GM19395 (cell line): ENCODE data around the gene PLPP7.
"Not testable (repeated sequence)": the region's sequence is repeated elsewhere in the genome, so short reads cannot be mapped to it uniquely, and the experiment has no call there.

Source experiments
- ATAC-seq: cut with Tn5 transposase; IDR thresholded peaks from one replicate; pipeline ENCODE4 v1.9.1; 2021; ENCODE audit warnings: mild to moderate bottlenecking, moderate library complexity; ENCODE audit not compliant: unreplicated experiment

The PLPP7 gene

DNA sequence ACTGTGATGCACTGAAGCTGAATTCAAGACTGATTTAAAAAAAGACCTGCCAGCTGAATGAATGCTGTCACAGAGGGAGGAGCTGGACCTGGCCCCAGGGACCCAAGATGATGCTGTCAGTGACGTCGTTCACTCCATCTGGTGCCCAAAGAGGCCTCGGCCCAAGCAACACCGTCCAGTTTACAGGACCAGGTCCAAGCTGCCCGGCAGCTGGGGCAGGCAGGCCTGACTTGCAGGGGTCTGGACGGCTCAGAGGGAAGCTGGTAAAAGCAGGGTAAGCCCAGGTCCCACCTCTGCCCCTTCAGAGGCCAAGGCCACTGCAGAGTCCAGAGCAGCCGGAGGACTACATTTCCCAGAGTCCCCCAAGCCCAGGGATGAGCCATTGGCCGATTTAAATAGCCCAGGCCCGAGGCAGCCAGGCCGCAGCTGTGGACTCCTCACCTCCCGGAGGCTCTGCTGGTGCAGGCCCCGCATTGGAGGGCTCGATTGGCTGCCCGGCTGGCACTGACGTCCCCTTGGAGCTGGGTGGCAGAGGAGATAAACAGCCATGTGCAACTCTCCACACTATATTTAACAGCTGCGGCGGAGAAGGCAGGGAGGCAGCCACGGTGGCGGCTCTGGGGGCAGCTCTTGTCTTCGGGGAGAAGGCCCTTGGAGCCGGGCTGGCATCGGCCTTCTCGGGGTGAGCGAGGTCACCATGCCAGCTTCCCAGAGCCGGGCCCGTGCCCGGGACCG, at the start of gene PLPP7:
TSS of gene PLPP7 (plus strand) at position 423 of the 735 bp plus-strand sequence. CDS start at position 698, 275 bp downstream.
- no peak for ATAC-seq

DNA sequence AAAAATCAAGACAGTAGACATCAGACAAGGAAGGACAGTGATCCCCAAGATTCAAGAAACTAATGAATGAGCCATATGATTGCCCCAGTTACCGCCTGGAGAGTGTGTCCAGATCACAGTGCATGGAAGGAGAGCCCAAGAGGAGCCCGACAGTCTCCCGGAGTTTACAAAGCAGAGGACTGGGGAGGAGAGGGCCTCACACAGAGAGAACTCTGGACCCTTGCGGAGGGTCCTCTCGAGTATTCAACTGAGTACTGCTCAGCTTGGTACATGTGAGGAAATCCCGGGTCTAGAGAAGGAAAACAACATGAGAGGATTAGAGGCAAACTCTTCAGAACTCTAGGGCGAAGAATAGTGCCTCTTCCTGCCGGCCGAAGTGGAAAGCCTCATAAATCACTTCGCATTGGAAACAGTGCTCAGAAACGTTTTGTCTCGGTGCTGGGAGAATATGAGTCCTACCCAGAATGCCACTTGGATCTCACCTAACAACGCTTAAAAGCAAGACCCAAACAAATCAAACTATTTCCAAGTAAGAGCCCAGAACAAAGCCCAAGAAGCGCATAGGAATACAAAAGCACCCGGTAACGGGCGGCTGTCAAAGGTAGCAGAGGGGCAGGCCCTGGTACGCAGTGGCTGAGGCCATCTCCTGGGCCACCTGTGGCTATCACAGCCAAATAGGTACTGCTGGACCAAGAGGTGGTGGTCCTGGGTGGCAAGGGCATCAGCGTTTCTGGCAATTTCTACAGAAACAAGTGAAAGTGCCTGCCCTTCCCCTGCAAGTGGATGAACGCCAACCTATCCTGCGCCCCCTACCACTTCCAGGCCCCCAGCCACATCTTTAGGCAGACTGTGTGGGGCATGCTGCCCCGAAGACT, 49.2 kb upstream of the PLPP7 start:
- ATAC-seq: no peak

DNA sequence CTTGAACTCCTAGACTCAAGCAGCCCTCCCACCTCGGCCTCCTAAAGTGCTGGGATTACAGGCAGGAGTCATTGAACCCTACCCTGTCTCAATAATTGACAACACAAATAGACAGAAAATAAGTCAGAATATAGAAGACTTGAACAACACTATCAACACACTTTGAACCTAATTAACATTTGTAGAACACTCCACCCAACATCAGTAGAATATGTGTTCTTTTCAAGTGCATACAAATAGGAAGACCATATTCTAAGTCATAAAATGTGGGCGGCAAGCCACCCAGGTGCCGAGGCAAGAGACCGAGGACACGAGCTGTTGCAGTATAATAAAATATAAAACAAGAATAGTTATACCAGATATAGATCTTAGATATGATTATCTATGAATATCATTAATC, 45.2 kb upstream of the PLPP7 start:
- not testable (repeated sequence) for ATAC-seq

DNA sequence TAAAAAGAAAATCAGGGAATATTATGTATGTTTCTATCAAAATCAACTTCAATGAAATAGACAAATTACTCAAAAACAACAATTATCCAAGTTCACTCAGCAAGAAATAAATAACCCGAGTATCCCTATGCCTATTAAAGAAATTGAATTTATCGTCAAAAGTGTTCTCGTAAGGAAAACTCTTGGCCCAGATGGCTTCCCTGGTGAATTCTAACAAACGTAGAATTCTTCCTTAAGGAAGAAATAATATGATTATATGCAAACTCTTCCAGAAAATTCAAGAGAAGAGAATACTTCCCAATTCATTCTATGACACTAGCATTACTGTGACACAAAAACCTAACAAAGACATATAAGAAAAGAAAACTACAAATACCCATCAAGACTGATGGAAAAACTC, 42.9 kb upstream of the PLPP7 start:
- ATAC-seq: no peak

DNA sequence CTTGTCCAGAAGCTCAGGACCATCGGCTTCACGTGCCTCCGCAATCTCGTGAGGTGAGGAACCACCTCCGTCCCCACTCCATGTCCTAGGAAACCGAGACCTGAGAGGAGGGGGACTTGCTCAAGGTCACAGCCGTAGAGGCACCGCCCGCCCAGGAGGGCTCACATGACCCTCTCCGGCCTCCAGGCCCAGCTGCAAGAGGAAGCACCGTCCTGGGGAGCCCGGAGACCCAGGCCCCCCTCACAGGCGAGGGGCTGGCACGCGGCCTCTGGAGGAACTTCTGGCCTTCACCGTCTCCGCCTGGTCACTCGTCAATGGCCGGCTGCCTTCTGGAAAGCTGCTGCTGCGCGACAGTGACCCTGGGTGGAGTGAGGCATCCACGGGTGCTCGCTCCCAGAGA, 37.4 kb upstream of the PLPP7 start:
- ATAC-seq: no peak

DNA sequence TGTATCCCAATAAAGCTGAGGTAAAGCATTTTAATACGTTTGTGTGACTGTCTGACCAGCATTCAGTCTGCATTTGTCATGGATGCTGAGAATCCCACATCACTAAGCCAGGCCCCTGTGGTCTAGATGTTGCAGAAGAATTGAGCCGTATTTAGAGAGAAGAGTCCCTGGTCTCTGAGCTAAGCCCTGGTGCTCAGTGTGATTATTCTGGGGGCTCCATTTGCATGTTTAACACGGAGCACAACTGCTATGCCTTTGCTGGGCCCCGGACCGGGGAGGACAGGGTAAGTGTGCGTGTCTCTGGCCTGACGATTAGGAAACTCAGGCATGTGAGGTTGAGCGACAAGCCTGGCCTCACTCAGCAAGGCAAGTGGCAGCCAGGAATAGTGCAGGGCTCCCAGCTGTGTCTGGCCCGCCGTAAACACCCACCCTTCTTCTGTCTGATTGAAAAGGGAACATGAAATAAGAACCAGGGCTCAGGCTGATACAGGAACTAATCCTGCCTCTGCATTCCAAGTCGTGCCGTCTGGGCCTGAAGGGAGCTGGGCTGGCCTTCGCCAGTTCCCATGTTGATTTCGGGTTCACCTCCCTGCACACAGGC, 35.5 kb upstream of the PLPP7 start:
- no peak for ATAC-seq

DNA sequence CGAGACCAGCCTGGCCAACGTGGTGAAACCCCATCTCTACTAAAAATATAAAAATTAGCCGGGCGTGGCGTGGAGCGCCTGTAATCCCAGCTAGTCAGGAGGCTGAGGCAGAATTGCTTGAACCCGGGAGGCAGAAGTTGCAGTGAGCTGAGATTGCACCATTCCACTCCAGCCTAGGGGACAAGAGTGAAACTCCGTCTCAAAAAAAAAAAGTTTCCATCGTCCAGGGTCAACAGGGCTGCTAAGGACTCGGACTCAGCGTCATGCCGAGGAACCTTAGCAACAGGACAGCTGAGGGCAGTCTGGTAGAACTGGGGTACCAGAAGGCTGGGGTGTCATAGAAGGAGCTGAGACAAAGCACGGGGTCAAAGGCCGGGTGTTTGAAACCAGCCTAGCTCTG, 34.9 kb upstream of the PLPP7 start:
- no peak for ATAC-seq

DNA sequence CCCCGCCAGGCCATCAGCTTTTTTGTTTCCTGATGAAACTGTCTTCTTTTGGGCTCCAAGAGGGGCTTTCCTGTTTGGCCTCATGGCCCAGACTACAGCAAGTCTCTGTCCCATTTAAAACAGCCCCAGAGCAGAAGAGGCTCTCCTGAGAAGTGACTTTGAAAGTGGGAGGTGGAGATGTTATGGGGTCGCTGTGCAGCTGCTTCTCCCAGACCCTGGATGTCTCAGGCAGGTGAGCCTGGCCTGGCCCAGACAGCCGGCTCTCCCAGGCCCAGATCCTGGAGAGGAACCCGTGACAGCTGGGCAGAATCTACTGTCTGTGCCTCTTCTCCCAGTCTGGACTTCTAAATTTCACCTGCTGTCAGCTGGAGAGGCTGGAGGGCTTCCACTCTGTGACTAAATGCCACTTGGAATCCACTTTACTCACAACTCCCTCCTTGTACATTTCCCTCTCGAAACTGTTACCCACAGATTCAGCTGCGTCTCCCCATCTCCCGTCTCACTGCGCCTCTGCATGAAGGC, 33.8 kb upstream of the PLPP7 start:
- peak; percentile 7 for ATAC-seq

DNA sequence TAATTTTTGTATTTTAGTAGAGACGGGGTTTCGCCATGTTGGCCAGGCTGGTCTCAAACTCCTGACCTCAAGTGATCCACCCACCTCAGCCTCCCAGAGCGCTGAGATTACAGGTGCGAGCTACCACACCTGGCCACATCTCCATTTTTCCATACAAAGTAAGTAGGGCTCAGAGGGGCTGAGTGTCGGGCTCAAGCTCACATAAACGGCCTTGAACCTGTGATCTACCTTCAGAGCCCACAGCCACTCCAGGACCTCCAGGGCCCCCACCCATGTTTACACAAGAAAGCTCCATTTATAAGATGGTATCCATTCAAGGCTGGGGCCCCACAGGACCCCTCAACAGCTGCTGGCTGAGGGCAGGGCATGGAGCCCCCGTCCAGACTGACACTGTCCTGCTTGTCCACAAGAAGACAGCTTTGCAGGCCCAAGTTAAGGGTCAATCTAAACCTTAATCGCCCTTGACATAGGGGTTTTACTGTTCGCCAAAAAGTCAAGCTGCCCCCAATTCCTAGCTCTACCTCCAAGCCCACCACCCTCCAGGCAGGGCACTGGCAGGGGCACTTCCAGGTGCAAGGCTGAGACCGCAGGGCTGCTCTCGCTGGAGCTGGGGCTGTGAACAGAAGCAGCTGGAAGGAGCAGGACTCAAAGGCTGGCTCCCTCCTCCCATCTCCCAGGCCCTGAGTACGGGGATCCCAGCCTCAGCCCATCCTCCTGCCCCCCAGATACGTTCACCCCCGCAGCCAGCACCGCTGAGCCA, 32.1 kb upstream of the PLPP7 start:
- no peak for ATAC-seq

DNA sequence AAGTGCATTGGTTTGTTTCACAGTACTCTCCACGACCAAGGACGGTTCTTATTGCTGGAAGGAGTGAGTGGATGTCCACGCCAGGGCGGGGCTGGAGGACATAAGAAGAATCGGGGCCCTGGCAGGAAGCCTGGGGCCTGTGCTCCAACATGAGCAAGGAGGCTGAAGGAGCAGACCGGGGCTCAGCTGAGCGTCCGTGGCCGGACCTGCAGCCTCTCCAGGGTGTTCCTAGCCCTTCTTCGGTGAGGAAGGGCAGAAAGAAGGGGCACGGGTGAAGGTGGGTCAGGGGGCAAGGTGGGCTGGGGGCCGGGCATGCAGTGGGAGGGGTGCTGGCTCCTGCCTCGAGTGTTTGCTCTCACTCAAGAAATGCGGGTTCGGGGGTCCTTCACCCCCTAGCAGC, 31.3 kb upstream of the PLPP7 start:
- no peak for ATAC-seq

DNA sequence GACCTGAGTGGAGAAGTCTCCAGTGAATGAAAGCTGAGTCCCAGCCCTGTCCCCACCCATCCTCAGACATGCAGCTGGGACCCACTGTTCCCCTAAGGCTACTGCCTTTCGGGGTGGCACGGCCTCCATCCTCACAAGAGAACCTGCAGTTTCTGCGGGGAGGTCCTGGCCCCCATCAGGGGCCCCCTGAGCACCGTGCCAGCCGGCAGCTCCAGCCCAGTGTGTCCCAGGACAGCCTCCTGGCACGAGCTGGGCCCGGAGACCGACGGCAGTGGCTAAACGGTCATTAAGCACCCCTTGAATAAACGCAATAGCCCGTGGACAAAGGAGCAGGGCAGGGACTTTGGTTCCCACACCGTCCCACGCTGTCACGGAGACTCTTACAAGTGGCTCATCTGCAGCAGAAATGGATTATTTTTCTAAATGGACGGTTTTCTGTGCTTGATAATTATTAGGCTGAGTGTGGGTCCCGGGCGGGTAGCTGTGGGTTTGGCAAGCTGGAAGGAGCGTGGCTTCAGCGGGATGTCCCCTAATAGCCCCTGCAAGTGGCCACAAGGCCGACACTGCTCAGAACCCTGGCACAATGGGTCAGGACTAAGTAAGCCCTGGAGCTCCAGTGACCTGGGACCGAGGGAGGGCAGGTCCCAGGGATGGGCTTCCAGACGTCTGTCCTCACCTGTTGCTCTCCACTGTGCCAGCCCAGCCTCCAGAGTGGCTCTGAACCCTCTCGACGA, 30.7 kb upstream of the PLPP7 start:
- ATAC-seq: no peak

DNA sequence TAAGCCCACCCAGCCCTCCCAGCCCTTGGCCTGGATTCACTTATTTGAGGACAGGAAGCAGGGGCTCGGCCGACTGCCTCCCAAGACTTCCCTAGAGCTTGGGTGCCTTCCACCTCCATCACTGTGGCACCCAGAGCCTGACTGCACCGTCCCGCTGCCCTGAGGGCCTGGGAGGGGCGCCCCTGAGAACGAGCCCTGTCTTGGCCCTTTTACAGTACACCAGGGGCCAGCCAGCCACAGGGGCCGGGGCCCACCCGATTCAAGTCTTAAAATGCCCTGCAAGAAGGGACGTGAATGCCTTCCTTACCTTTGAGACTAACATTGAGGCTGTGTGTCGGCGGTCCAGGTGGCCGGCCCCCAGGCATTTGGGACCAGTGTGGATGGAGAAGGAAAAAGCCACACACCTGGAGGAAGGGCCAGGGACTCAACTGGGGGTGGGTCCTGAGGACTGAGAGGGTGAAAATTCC, 30.1 kb upstream of the PLPP7 start:
- no peak for ATAC-seq

DNA sequence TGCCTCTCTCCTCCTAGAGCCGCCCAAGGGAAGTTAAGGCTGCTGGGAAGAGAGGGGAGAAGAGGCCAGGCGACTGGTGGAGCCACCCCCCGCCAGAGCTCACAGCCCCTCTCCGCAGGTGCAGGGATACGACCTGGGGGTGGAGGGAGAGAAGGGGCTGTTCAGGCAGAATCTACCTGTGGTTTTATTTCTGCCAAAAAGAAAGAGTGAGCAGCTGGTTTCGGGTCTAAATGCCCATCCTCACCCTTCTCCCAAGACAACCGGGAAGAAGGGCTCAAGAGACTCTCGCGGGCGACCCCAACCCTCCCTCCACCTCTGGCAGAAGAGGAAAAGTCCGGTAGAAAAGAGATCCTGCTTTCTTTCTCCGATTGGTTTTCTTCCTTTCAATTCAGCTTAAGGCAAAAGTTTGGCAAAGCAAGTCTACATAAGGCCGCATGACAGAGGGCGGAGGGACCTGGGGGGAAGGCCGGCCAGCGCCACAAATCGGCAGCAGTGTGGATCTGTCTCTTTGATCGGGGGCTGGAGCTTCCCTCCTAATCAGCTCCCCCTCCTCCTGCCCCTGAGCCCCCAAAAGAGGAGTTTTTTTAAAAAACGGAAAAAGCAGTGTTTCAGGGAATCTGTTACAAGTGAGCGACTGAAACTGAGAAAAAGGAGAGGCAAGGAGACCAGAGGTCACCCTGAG, 29.5 kb upstream of the PLPP7 start:
- ATAC-seq: no peak

DNA sequence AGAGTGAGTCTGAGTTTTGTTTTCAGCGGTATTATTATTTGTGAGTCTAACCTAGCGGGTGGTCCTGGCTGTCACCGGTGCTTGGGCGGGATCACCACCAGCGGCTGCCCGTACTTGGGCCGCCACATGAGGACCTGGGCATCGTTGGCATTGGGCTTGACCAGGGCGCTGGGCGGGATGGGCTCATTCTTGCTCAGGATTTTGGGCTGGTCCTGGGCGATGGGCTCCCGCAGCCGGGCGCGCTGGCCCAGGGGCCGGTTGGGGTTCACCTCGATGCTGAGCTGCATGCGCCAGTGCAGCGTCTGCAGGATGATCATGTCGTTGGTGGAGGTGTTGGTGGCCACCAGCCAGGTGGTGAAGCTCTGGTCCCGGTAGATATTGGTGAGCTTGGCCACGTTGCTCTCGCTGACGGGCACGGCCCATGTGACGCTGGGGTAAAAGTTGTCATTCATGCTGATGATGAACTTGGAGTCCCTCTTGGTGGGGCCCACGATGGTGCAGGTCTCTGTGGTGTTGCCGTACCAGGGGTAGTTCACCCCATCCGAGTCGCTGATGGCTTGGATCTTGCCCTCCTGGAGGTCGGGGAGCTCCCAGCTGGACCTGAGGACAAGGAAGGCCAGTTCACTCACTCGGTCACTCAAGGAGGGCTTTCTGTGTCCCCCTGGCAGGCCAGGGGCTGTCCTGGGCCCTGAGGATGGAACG, 28.6 kb upstream of the PLPP7 start:
- no peak for ATAC-seq

DNA sequence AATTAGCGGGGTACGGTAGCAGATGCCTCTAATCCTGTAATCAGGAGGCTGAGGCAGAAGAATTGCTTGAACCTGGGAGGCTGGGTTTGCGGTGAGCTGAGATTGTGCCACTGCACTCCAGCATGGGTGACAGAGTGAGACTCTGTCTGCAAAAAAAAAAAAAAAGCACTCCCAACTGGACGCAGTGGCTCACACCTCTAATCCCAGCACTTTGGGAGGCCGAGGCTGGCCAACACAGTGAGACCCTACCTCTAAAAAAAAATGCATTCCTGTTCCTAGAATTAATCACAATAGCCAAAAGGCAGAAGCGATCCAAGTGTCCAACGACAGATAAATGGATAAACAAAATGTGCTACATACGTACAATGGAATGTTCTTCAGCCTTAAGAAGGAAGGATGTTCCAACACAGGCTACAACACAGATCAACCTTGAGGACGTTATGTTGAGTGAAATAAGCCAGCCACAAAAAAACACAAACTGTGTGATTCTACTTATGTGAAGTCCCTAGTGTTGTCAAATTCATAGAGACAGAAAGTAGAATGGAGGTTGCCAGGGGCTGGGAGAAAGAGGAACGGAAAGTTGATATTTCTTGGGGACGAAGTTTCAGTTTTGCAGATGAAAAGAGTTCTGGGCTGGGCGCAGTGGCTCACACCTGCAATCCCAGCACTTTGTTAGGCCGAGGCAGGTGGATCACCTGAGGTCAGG, 27.0 kb upstream of the PLPP7 start:
- ATAC-seq: peak; percentile 69

DNA sequence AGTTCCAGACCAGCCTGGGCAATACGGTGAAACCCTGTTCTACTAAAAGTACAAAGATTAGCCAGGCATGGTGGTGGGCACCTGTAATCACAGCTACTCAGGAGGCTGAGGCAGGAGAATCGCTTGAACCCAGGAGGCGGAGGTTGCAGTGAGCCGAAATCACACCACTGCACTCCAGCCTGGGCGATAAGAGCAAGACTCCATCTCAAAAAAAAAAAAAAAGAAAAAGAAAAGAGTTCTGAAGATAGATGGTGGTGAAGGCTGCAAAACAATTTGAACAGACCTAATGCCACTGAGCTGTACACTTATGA, 26.5 kb upstream of the PLPP7 start:
- not testable (repeated sequence) for ATAC-seq

DNA sequence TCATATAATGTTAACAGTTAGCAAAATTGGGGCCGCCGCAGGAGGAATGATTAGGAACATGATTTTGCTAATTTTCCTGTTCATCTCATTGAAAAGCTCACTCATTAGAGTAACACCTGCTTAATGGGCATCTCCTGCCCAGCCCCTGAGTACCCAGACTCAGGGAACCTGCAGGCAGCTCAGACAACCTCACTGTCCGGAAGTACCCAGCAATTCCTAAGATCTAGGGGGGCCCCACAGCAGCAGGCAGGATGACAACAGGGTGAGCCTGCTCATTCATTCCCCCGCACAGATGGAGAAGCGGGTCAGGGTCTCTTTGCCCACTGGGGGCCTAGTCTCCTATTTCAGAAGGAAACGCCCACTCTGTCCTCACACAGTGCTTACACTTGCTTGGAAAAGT, 25.8 kb upstream of the PLPP7 start:
- no peak for ATAC-seq

DNA sequence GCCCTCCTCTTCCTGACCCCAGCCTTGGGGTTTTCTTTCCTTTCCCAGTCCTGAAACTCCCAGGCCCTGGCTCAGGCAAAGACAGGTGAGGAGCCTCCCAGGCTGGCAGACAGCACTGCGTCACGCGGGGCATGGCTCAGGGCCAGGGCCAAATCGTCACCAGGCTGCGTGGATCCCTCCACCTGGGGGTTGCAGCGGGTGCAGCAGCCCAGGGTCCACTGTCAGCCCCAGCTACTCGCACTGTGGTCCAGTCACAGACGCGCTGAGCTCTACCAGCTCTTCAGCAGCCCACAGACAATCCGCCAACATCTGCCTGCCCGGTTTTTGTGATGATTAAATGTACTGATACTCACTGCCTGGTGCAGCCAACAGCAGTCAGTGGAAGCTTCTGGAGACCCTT, 25.3 kb upstream of the PLPP7 start:
- no peak for ATAC-seq
